ENCODE measurements around the gene LYST.
"Not testable (repeated sequence)": the region's sequence is repeated elsewhere in the genome, so short reads cannot be mapped to it uniquely, and the experiment has no call there.

The LYST gene, protein sequence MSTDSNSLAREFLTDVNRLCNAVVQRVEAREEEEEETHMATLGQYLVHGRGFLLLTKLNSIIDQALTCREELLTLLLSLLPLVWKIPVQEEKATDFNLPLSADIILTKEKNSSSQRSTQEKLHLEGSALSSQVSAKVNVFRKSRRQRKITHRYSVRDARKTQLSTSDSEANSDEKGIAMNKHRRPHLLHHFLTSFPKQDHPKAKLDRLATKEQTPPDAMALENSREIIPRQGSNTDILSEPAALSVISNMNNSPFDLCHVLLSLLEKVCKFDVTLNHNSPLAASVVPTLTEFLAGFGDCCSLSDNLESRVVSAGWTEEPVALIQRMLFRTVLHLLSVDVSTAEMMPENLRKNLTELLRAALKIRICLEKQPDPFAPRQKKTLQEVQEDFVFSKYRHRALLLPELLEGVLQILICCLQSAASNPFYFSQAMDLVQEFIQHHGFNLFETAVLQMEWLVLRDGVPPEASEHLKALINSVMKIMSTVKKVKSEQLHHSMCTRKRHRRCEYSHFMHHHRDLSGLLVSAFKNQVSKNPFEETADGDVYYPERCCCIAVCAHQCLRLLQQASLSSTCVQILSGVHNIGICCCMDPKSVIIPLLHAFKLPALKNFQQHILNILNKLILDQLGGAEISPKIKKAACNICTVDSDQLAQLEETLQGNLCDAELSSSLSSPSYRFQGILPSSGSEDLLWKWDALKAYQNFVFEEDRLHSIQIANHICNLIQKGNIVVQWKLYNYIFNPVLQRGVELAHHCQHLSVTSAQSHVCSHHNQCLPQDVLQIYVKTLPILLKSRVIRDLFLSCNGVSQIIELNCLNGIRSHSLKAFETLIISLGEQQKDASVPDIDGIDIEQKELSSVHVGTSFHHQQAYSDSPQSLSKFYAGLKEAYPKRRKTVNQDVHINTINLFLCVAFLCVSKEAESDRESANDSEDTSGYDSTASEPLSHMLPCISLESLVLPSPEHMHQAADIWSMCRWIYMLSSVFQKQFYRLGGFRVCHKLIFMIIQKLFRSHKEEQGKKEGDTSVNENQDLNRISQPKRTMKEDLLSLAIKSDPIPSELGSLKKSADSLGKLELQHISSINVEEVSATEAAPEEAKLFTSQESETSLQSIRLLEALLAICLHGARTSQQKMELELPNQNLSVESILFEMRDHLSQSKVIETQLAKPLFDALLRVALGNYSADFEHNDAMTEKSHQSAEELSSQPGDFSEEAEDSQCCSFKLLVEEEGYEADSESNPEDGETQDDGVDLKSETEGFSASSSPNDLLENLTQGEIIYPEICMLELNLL (N-terminal part only)

DNA sequence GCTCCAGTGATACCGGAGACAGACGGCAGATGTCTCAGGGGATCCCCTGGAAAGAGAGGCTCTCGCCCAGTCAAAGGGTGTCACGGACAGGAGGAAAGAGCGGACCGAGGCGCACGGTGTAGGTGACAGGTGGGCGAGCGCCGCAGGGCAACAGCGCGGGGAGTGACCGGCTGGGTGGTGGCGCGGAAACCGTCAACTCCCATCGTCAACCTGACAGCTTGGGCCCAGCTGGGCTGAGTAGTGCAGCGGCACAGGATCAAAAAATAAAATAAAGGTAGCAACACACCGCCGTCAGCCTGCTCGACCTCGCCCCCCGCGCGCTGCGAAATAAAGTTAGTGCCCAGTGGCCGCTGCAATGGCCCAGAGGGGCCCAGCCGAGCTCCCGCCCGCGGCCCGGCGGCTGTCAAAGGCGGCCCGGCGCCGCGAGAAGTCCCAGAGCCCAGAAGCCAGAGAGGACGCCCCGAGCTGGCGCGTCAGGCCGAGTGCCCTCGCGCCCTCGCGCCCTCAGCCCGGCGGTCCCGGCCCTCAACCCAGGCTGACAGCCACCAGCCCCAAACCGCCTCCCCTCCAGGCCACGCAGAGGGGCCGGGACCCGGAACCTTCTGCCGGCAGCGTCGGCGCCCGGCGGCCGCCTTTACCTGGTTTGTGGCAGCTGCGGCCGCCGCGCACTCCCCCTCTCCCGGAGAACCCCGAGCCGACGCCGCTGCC, at the start of gene LYST:
Gene LYST, minus strand, starts transcription at position 702 of the 708 bp plus-strand sequence. CDS start 36,489 bp downstream, outside the sequence.
- DNase-seq, result peak; percentile 57

- not testable (repeated sequence) for DNase-seq
Observed at GRCh38 chr1:235915489-235915888, 48.8 kb upstream of the LYST start.

DNA sequence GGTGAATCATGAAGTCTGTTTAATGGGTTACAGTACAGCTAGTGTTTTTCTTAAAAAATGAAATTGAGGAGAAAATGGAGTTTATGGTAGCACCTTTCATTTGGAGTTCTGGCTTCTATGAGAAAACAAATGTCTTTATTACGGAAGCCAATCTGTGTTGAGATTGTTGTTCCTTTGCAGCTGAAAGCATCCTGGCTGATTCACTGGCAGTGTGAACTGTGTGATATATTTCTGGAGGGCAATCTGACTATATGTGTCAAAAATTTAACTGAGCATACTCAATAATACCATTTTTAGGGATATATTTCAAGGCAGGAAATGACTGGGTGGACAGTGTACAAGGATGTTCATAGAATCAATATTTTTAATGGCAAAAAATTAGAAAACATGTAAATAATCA, 46.6 kb upstream of the LYST start:
- no peak for DNase-seq

- no peak for DNase-seq
Observed at GRCh38 chr1:235911876-235912275, 45.2 kb upstream of the LYST start.

DNA sequence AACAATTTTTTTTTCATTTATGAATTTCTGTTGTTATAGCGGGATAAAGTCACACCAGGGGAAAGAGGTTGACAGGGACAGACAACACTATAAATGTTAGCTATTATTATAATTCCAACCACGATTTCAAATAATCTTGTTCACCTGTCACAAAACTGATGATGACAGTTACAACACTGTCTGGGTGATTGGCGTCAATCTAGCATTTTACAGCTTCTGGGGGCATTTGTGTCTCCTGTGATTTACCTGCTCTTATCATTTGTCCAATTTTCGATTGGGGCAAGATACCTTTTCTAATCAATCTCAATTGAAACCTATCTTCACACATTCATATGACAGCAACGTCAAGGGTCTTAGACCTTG, 44.6 kb upstream of the LYST start:
- no peak for DNase-seq

DNA sequence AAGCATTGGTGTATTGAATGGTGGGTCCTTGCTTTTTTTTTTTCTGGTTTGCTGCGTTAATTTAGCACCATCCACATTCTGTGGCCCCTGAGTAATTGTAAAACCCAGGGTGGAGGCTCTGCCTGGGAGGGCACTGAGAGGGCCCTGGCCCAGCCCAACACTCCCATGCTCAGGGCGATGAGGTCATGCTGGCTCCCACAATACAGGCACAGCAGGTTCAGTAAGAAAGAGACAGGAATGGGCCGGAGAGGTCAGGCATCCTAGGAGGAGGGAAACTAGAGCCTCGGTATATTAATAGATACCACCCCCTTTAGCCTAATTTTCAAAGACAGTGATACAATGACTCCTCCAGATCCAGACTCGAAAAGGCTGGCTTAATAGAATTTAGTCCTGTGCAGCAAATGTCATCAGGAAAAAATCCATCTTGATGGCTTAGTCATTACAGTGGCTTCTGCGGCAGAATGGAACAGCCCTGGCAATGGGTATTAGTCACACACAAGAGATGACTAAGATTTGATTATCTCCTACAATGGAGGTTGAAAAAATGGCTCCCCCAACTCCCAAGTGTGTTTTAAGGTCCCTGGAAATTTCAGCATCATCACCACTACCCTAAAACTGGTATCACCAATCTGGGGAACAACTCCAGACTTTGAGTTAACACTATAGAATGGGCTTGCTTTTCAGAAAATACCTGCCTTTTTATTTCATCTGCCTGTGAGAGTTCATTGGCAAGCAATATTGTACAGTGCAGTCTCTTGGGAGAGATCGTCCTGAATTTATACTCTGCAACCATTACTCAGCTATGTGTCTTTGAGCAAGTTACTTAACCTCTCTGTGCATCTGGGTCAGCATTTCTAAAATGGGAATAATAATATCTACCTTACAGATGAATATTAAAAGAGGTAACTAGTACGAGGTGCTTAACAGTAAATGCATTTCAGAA, 43.9 kb upstream of the LYST start:
- peak; percentile 23 for DNase-seq

- DNase-seq, result no peak
Observed at GRCh38 chr1:235908742-235909520, 42.2 kb upstream of the LYST start.

DNA sequence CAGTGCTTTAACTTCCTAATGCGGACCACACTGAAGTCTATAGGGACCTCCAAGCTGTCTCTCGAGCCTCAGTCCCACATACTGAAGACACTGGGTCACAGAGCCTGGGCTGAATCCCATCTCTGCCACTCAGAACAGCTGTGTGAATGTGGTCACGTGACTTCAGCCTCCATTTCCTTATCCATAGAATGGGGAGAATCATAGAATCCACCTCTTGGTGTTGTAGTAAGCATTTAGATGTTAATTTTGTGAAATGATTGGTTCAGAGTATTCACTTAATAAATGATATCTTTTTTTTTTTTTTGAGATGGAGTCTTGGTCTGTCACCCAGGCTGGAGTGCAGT, 41.2 kb upstream of the LYST start:
- no peak for DNase-seq

DNA sequence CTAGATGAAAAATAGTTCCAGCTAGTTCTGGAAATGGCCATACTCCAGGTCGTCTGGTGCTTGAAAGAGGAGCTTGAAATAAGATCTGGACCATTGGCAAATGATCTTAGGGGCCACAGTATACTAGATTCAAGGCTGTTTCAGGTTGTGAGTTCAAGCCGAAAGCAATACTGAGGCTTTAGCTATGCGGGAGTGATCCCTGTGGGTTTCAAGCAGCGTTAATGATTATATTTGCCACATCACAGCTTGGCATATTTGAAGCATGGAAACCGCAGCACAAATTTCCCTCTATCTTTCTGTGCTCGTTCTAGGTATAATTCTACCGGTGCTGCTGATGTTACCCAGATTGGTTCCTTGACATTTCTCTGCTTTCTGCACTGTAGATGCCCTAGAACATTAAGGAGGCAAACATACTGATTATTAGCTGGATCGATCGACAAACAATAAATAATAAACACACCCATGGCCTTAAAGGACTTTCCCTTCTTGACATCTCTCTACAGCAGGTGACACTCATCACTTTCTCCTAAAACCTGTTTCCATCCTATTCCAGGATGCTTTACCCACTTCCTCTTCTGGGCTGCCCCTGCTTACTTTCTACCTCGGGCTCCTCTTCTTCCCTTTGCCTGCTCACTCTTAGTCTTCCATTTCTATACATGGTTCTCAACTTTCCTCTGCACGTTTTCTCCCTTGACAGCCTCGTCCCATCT, 40.6 kb upstream of the LYST start:
- DNase-seq, result no peak

DNA sequence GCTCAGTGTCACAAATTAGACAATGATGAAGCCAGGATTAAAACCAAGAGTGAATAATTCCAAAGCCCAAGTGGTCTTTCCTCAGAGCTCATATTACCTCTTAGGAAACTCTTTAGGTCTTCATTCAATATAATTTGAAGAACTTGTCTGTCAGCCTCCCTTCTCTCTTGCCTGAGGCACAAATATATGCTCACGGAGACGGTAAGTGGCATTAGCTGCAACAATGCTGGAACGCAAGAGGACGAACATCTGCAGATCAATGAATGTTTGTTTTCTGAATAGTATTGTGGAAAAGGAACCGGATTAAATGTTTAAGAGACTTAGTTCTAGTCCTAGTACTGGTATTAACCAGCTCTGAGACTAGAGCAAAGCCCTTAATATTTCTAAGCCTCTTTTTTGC, 39.7 kb upstream of the LYST start:
- no peak for DNase-seq

- DNase-seq, result not testable (repeated sequence)
Observed at GRCh38 chr1:235903809-235904208, 37.1 kb upstream of the LYST start.

DNA sequence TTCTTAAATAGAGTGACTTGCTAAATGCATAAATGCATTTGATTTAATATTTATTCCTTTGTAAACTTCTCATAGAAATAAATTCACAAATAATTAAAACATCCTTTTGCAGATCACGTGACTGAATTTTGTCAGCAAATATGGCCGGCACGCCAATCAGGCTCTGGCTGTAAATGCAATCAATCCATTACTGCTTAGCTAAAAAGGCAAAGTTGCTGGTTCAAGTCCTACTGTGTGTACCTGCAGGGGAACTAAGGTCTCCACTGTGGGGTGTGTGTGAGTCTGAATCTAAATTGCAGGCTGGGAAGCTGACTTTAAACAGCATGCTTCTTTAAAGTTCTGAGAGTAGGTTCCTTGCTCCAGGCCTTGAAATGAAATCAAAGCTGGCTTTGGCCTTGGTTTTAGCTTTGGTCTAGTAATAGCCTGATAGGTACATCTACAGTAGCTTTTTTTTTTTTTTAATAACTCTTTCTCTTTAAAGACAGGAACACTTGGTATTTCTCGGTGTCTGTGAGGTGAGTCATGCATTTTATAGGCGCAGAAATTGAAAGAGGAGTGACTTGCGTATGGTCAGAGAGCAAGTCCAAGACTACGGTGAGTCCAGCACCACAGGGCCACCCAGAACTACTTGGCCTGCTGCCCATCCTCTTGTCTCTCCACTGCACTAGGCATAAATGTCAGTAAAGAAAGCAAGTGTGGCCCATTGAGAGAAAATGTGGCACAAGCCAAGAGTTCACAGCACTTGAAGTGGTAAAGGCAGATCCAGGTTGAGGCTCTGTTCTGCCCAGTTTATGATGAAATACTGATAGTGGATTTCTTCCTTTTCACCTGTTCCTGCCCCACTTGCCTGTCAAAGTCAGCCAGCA, 36.2 kb upstream of the LYST start:
- no peak for DNase-seq

- DNase-seq, result no peak
Observed at GRCh38 chr1:235901461-235901860, 34.8 kb upstream of the LYST start.

DNA sequence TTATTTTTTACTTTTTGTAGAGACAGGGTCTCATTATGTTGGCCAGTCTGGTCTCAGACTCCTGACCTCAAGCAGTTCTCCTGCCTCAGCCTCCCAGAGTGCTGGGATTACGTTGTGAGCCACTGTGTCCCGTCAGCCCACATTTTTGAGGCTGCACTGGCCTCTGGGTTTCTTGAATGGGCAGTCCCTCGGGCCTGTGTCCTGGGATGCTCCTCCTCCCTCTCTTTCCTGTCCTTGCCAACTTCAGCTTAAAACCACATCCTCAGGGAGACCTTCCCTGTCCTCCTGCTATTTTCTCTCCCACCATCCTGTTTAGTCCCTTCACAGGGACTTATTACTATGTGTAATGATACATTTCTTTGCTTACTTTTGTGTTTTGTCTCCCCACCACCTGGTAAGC, 31.4 kb upstream of the LYST start:
- no peak for DNase-seq

DNA sequence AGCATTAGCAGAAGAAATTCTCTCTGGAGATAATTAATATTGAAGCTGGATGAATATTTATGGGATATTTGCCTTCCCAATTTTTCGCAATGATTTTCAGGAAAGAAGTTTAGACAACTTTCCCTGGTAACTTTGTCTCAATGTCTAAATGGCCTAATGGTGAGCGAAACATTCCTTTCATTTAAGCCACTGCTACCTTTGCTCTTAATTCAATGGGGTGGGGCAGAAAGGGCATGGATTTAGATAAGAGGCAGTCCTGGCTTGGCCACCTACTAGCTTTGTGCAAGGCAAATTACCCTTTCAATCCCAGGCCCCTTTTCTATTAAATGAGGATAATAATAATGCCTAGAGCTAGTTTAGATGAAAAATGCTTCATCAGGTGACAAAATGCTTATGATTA, 27.1 kb upstream of the LYST start:
- DNase-seq, result no peak

- no peak for DNase-seq
Observed at GRCh38 chr1:235892734-235893413, 26.2 kb upstream of the LYST start.

GRCh38 chr1:235892202-235892601, 25.5 kb upstream of the LYST start:
- DNase-seq, result no peak

- peak; percentile 71 for DNase-seq
Observed at GRCh38 chr1:235888119-235888643, 21.5 kb upstream of the LYST start.
